ENCODE results near the gene GULP1. TPM values are rescaled to one million over a fixed set of nuclear protein-coding genes. Genes with fewer than 3 reads are reported as not detected.

GULP1 gene
- polyA plus RNA-seq, 1 donor (not counting 4 experiments of a cell fraction or from before 2014, with no cell fraction given): 11.7 TPM

- no peak for TF ChIP-seq EZH2 (IDR thresholded peaks at IDR 0.05; ENCODE audit: low read length)
- TF ChIP-seq CTCF (optimal IDR thresholded peaks at IDR 0.05 in 1 of 3, IDR thresholded peaks at IDR 0.05 in 1 of 3, conservative IDR thresholded peaks at IDR 0.05 in 1 of 3; ENCODE audit: extremely low read depth in 1 of 3, insufficient read depth in 2 of 3, low read length in 3 of 3): no peak
Observed at GRCh38 chr2:188406414-188406813, 114.7 kb downstream of the GULP1 start.

GRCh38 chr2:188410504-188411235 is 119.0 kb downstream of the GULP1 start:
- DNase-seq (ENCODE audit: low read depth, low spot score) (no peak), FAIRE-seq (no peak)
- Histone ChIP-seq H4K20me1 (ENCODE audit: control insufficient read depth, extremely low read depth, insufficient read depth, low read length) (no peaks in the 10 kb centered on the region), H3K4me2 (ENCODE audit: control insufficient read depth, extremely low read depth, insufficient read depth, low read depth, low read length) (no peak overlapping the region), H3K27me3 (ENCODE audit: control insufficient read depth, extremely low read depth, insufficient read depth, low read length) (no peaks in the 10 kb centered on the region), H3K27ac (ENCODE audit: control insufficient read depth, insufficient read depth, low read length) (no peak overlapping the region), H3K36me3 (ENCODE audit: control insufficient read depth in 2 of 2, extremely low read depth in 1 of 2, insufficient read depth in 2 of 2, low read length in 2 of 2) (no peaks in the 10 kb centered on the region), H3K9ac (ENCODE audit: control insufficient read depth, extremely low read depth, insufficient read depth, low read length) (no peak overlapping the region), H3K4me3 (ENCODE audit: control insufficient read depth in 2 of 3, extremely low read depth in 1 of 3, insufficient read depth in 2 of 3, low read depth in 1 of 3, low read length in 3 of 3) (no peak overlapping the region), H3K9me1 (ENCODE audit: control insufficient read depth, extremely low read depth, insufficient read depth, low read length) (no peaks in the 10 kb centered on the region), H2AFZ (ENCODE audit: control insufficient read depth, low read length) (no peak overlapping the region), H3K4me1 (ENCODE audit: control insufficient read depth, extremely low read depth, insufficient read depth, low read length) (no peaks in the 10 kb centered on the region), H3K79me2 (ENCODE audit: control insufficient read depth, insufficient read depth, low read length) (no peaks in the 10 kb centered on the region), H3K9me3 (ENCODE audit: control insufficient read depth, low read depth, low read length) (no peaks in the 10 kb centered on the region)
- dilution Hi-C loops (cut with MboI; ENCODE audit: extremely low pct_ligation_motif_present, low sequenced_read_pairs): no loop called here
- TF ChIP-seq CTCF (optimal IDR thresholded peaks at IDR 0.05 in 1 of 3, IDR thresholded peaks at IDR 0.05 in 1 of 3, conservative IDR thresholded peaks at IDR 0.05 in 1 of 3; ENCODE audit: extremely low read depth in 1 of 3, insufficient read depth in 2 of 3, low read length in 3 of 3) (no peak), EZH2 (IDR thresholded peaks at IDR 0.05; ENCODE audit: low read length) (no peak)

More at GRCh38 chr2:188406414-188406813, 114.7 kb downstream of the GULP1 start:
- FAIRE-seq: no peak
- Histone ChIP-seq H3K79me2 (ENCODE audit: control insufficient read depth, insufficient read depth, low read length) (no peaks in the 10 kb centered on the region), H3K9ac (ENCODE audit: control insufficient read depth, extremely low read depth, insufficient read depth, low read length) (no peak overlapping the region), H3K9me1 (ENCODE audit: control insufficient read depth, extremely low read depth, insufficient read depth, low read length) (no peaks in the 10 kb centered on the region), H3K27me3 (ENCODE audit: control insufficient read depth, extremely low read depth, insufficient read depth, low read length) (no peaks in the 10 kb centered on the region), H2AFZ (ENCODE audit: control insufficient read depth, low read length) (no peak overlapping the region), H3K4me2 (ENCODE audit: control insufficient read depth, extremely low read depth, insufficient read depth, low read depth, low read length) (no peak overlapping the region), H3K27ac (ENCODE audit: control insufficient read depth, insufficient read depth, low read length) (no peak overlapping the region), H3K4me1 (ENCODE audit: control insufficient read depth, extremely low read depth, insufficient read depth, low read length) (no peaks in the 10 kb centered on the region), H4K20me1 (ENCODE audit: control insufficient read depth, extremely low read depth, insufficient read depth, low read length) (no peaks in the 10 kb centered on the region), H3K9me3 (ENCODE audit: control insufficient read depth, low read depth, low read length) (no peaks in the 10 kb centered on the region), H3K36me3 (ENCODE audit: control insufficient read depth in 2 of 2, extremely low read depth in 1 of 2, insufficient read depth in 2 of 2, low read length in 2 of 2) (no peaks in the 10 kb centered on the region), H3K4me3 (ENCODE audit: control insufficient read depth in 2 of 3, extremely low read depth in 1 of 3, insufficient read depth in 2 of 3, low read depth in 1 of 3, low read length in 3 of 3) (no peak overlapping the region)
- DNase-seq (ENCODE audit: low read depth, low spot score): no peak
- dilution Hi-C loops (cut with MboI; ENCODE audit: extremely low pct_ligation_motif_present, low sequenced_read_pairs): no loop called here
